Tibial nerve (tissue), 4 donors: ENCODE data around the gene TRMT61A. TPM values are rescaled to one million over a fixed set of nuclear protein-coding genes. Genes with fewer than 3 reads are reported as not detected.
A peak's percentile ranks its signal among the peaks of the same experiment; 100 is the strongest.

Experiments
- DNase-seq, 2 donors: peaks; one replicate each; pipeline ENCODE4 v3.0.0-alpha.2; 2019; ENCODE audit warnings: low spot score in 2 of 2
- H3K27ac ChIP-seq, 4 donors: fragments of 200-600 bp; sonication (generic) in 3 of 4; one replicate each; pipeline ENCODE4 v1.5.1; 2017 to 2019; ENCODE audit warnings: mild to moderate bottlenecking in 1 of 4
- H3K27me3 ChIP-seq, 2 donors: fragments of 200-600 bp; sonication (generic) in 1 of 2; one replicate each; pipeline versions ENCODE4 v1.5.1 to v1.6.0; 2017 to 2019
- H3K36me3 ChIP-seq, 3 donors: fragments of 200-600 bp; sonication (generic); one replicate each; pipeline ENCODE4 v1.5.1; 2018 to 2019
- H3K4me1 ChIP-seq, 4 donors: fragments of 200-600 bp; sonication (generic) in 3 of 4; one replicate each; pipeline ENCODE4 v1.5.1; 2017 to 2019
- H3K4me3 ChIP-seq, 4 donors: fragments of 200-600 bp; sonication (generic) in 3 of 4; one replicate each; pipeline ENCODE4 v1.5.1; 2017 to 2019; ENCODE audit warnings: mild to moderate bottlenecking in 1 of 4, moderate library complexity in 1 of 4
- H3K9me3 ChIP-seq, 4 donors: fragments of 200-600 bp; sonication (generic) in 3 of 4; one replicate each; pipeline ENCODE4 v1.5.1; 2017 to 2019
- CTCF ChIP-seq, 5 experiments: fragments of 200-600 bp in 3 of 5; fragments of 450-650 bp in 2 of 5; sonication (generic) in 3 of 5; IDR thresholded peaks; one replicate each; pipeline ENCODE4 v1.5.1; 2016 to 2019; ENCODE audit warnings: antibody characterized with exemption in 5 of 5, mild to moderate bottlenecking in 3 of 5, moderate library complexity in 2 of 5
- EP300 ChIP-seq, 2 donors: sonication (generic); formaldehyde crosslinking; IDR thresholded peaks; one replicate each; pipeline ENCODE4 v1.6.1; 2017; ENCODE audit warnings: antibody characterized with exemption in 2 of 2, mild to moderate bottlenecking in 1 of 2
- POLR2A ChIP-seq, 2 donors: fragments of 450-650 bp; IDR thresholded peaks; one replicate each; pipeline ENCODE4 v1.6.1; 2017; ENCODE audit warnings: antibody characterized with exemption in 2 of 2, mild to moderate bottlenecking in 2 of 2, moderate library complexity in 2 of 2
- WGBS, 2 donors: methylation state at CpG; one replicate each; pipeline ENCODE4 v1.1.5; 2018; 5-methylcytosine and 5-hydroxymethylcytosine counted together
- total RNA-seq, 4 donors: library from RNA; depleted of rRNA; stranded (reverse); fragments of >200 nt; gene quantifications; one replicate each; pipeline ENCODE4 v1.1.0, GENCODE V29; 2016

TRMT61A gene
- total RNA-seq: 10 to 100 TPM; 17.9 to 32.4 (median 22.4) TPM

DNA sequence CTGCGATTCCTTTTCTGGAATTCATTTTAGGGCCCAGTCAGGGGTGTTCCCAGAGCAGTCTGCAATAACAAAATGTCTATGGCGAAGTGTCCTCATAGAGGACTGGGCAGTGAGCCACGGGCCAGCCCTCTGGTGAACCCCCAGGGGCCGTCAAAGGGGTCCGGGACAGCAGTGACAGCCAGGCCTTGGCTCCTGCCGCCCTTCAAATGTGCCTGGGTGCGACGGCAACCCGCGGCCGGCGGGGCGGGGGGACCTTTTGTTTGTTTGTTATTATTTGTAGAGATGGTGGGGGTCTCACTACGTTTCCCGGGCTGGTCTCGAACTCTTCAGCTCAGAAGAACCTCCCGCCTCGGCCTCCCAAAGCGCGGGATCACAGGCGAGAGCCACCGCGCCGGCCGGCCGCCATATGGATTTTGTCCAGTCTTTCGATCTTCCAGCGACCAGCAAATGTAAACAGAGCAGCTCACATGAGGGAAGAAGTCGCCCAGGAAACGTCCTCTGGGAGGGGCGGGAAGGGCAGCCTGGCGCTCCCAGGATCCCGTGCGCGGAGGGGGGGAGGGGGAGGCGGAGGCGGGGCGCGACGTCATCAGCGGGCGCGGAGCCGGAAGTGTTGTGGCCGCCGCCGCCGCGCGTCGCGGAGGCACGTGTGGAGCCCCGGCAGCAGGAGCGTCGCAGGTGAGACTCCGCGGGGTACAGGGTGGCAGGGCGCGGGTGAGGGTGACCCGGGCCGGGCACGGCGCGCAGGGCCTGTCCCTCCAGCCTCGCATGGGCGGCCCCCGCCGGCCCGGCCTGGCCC, at the start of gene TRMT61A:
Gene TRMT61A (plus strand): TSS at position 610 of the 796 bp plus-strand sequence. CDS start 783 bp downstream, outside the sequence.
- peak within 1 kb of the TSS; percentile 92 to 98 (median 94) for H3K27ac ChIP-seq
- no peaks in the 10 kb centered on the region for H3K9me3 ChIP-seq
- peak; percentile 80 to 84 for DNase-seq
- no peaks in the 10 kb centered on the region for H3K27me3 ChIP-seq
- peak within 1 kb of the TSS; percentile 74 to 95 (median 82) for H3K4me3 ChIP-seq
- H3K36me3 ChIP-seq: peaks cover 0 to 35% (median 0%) of the 10 kb centered on the region in 3 donors
- H3K4me1 ChIP-seq: peaks cover 0 to 62% (median 31%) of the 10 kb centered on the region in 4 donors
- no peak for TF ChIP-seq CTCF (IDR thresholded peaks at IDR 0.05)
- TF ChIP-seq EP300 (IDR thresholded peaks at IDR 0.05): peak; percentile 11 to 84
- WGBS, 2 donors: 1% methylated on average over 13 to 53 of the region's 70 CpGs

DNA sequence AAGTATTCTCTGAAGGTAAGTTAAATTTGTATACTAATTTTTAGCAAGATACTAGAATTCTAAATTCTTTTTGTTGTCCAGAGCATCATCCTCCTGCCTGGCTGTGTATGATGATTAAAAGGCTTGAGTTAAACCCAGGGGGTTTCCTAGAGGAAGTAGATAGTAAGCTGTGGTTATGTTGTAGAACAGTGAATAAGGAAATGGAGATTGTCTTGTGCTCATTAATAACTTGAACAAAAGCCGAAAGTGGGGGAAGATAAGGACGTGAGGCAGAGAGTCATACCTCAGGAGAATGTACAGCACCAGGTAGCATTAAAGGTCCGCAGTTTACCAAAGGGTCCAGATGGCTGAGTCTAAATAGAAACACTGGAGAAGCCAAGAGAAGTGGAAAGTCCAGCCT, 48.4 kb upstream of the TRMT61A start:
- Histone ChIP-seq H3K27ac (no peak overlapping the region), H3K27me3 (no peaks in the 10 kb centered on the region), H3K9me3 (no peaks in the 10 kb centered on the region), H3K4me1 (no peaks in the 10 kb centered on the region), H3K4me3 (no peak overlapping the region), H3K36me3 (peaks cover 0 to 90% (median 0%) of the 10 kb centered on the region in 3 donors)
- TF ChIP-seq POLR2A (IDR thresholded peaks at IDR 0.05): no peak
- TF ChIP-seq EP300 (IDR thresholded peaks at IDR 0.05): no peak
- no peak for TF ChIP-seq CTCF (IDR thresholded peaks at IDR 0.05)
- WGBS, 2 donors: 77 to 80% methylated on average over 3 of the region's 3 CpGs
- DNase-seq: no peak

DNA sequence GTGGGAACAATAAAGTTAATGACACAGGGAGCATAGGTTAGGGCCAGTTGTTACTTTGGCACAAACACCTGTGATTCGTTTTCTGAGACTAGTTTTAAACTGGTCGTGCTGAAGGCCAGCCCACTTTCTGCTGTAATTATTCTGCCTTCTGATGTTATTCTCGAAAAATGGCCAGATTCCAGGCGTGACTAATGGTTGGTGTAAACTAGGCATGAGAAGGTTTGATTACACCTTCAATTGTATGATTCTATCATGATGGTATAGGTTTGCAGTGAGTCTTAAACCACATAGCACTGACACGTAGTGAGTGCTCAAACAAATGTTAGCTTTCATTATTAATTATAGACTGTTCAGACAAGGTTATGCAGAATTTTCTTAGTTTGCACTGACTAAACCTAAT, 45.4 kb upstream of the TRMT61A start:
- H3K36me3 ChIP-seq: peaks cover 0 to 76% (median 4%) of the 10 kb centered on the region in 3 donors
- no peak for DNase-seq
- H3K4me3 ChIP-seq: no peak overlapping the region
- TF ChIP-seq POLR2A (IDR thresholded peaks at IDR 0.05) (no peak), CTCF (IDR thresholded peaks at IDR 0.05) (no peak), EP300 (IDR thresholded peaks at IDR 0.05) (no peak)
- no peaks in the 10 kb centered on the region for H3K4me1 ChIP-seq
- no peak overlapping the region for H3K27ac ChIP-seq
- no peaks in the 10 kb centered on the region for H3K27me3 ChIP-seq
- no peaks in the 10 kb centered on the region for H3K9me3 ChIP-seq
- WGBS, 2 donors: 53 to 63% methylated on average over 5 of the region's 5 CpGs

DNA sequence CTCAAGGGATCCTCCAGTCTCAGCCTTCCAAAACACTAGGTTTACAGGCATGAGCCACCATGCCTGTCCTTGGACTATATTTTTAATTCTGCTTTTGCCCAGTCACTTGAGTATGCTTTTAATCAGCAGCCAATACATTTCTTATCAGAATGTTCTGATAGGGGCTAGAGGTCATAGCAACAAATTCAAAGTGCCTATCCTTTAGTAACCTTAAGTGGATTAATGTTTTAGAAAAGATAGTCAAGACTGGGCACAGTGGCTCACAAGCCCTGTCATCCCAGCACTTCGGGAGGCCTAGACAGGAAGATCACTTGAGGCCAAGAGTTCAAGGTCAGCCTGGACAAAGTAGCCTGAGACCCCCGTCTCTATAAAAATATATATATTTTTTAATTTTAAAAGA, 43.5 kb upstream of the TRMT61A start:
- Histone ChIP-seq H3K27ac (no peak overlapping the region), H3K27me3 (no peaks in the 10 kb centered on the region), H3K4me1 (no peaks in the 10 kb centered on the region), H3K36me3 (peaks cover 0 to 77% (median 4%) of the 10 kb centered on the region in 3 donors), H3K4me3 (no peak overlapping the region), H3K9me3 (no peaks in the 10 kb centered on the region)
- TF ChIP-seq CTCF (IDR thresholded peaks at IDR 0.05) (no peak), EP300 (IDR thresholded peaks at IDR 0.05) (no peak), POLR2A (IDR thresholded peaks at IDR 0.05) (no peak)
- 94% methylated on average over 2 of the region's 2 CpGs for WGBS, 2 donors
- DNase-seq: no peak

GRCh38 chr14:103488071-103488470, 40.9 kb upstream of the TRMT61A start:
- TF ChIP-seq EP300 (IDR thresholded peaks at IDR 0.05) (no peak), CTCF (IDR thresholded peaks at IDR 0.05) (no peak), POLR2A (IDR thresholded peaks at IDR 0.05) (no peak)
- H3K4me1 ChIP-seq: no peaks in the 10 kb centered on the region
- no peaks in the 10 kb centered on the region for H3K27me3 ChIP-seq
- H3K9me3 ChIP-seq: no peaks in the 10 kb centered on the region
- DNase-seq: no peak
- WGBS, 2 donors: 63 to 78% methylated on average over 6 of the region's 6 CpGs
- H3K4me3 ChIP-seq: no peak overlapping the region
- H3K36me3 ChIP-seq: peaks cover 0 to 79% (median 4%) of the 10 kb centered on the region in 3 donors
- no peak overlapping the region for H3K27ac ChIP-seq
